ENCODE data around the gene PHACTR1. TPM values are rescaled to one million over a fixed set of nuclear protein-coding genes. Genes with fewer than 3 reads are reported as not detected.

Gene PHACTR1
- polyA plus RNA-seq, 1 donor: 20.1 TPM

- DNase-seq: no peak
Observed at GRCh38 chr6:12849809-12850198, 133.2 kb downstream of the PHACTR1 start.

- DNase-seq: no peak
Observed at GRCh38 chr6:12851123-12851695, 134.6 kb downstream of the PHACTR1 start.

DNA sequence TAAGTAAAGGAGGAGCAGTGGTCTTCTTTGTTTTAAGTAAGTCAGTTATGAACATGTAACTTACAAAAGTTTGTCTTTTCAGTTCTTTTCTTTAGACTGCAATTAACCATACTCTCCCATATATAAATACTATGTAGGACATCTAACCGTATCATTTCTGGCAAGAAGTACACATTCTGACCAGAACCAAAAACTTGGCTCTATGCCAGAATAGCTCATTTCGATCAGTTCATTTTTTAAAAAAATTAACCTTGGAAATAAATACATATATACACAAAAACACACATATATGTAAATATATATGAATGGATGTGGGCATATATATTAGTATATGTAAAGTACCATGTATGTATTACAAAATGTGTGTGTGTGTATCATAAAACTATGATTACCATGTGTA, 145.0 kb downstream of the PHACTR1 start:
- DNase-seq: no peak

- DNase-seq: no peak
Observed at GRCh38 chr6:12865117-12865516, 148.6 kb downstream of the PHACTR1 start.

DNA sequence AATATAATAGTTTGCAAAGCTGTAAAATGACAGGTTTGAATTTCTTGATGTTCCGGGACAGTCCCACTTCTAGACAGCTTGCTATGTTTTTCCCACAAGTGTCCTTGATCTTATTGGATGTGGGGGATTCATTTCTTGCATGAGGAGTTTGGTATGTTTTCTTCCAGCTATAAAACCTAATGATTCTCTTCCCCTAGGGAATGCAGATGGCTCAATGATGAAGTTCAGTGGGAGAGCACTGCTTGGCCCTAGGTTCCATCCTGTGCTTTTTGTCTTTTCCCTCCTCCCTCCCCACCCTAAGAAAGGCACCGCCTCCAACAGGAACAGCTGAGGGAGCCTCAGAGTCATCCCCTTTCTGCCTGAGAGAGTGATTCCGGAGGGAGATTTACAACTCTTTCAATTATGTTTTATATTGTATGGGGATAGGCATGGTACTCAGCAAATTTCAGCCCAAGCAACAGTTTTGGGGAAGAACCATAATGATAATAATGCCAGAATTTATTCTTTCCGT, 149.2 kb downstream of the PHACTR1 start:
- DNase-seq: no peak

DNA sequence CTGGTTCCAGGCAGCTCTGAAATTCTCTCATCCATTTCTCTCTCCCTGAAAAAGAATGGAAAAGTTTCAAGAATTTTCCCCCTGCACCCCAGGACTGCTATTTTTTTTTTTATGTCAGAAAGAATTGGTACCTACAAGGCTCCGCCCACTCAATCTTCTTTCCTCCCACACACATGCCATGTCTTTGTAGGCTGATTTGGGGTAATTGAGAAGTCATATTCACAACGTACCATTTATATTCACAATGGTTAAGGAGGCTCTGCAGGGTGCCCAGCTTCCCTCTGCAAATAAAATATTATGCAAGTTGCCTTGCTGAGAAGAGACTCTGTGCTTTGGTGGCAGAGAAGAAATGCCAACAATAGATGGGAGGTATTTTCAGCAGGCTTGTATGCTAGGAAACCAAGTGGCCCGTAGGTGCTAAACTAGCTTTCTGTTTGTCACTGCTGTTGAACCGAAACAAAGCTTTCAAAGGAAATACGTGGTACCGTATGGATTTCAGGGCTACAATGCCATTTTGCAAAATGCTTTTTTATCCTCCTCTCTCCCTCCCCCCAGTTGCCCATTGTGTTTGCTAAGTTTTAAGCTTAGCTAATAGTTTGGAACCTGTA, 150.0 kb downstream of the PHACTR1 start:
- DNase-seq: no peak

DNA sequence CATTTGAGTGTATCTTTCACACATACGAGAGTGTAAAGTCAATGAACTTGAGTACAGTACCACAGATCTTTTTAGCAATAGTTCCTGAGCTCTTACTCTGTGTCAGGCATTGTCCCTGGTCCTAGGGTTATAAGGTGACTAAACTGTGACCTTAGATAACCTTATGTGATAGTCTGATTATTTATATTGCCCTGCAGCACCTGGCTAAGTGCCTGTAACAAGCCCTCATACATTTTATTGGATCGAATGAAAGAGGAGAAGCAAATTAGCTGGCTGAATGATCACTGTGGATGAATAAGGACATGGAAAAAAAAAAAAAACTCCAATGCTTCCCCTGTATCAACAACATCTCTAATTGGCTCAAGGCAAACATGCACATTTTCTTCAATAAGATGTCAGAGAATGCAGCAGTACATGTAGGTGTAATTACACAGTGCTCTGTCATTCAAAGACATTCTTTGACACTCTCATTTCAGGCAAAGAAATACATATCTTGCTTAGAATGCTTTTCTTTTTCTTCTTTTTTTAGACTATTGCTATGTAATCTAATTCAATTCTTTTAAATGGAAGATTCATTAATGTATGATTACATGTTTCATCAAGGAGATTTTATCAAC, 153.4 kb downstream of the PHACTR1 start:
- DNase-seq: no peak

DNA sequence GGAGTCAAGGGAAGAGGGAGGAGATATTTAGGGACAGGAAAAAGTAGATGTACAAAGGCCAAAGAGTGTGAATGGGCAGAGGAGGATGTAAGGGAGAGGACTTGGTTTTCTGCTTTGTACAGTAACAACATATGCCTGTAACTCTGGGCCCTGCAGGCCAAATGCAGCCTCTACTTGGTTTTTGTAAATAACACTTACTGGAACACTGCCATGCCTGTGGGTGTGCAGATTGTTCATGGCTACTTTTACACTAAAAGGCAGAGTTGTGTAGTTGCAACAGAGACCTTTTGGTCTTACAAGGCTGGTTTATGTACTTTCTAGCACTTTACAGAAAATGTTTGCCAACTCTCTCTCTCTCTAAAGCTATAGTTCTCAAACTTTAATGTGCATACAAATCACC, 157.1 kb downstream of the PHACTR1 start:
- DNase-seq: no peak

DNA sequence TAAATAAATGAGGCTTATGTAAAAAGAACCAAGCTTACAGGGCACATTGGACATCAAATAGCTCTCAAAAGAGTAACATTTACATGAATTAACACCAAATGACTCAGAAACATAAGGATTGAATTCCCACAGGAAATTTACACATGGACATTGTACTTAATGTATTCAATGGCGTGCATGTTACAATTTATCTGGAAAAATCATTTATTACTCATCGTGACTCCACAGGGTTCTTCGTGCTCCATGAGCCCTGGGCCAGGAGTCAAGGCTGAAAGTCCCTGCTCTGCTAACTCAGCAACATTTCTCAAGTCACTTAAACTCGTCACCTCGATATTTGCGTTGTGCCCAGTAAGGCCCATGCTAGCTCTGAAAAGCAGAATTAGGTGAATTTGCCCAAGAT, 158.5 kb downstream of the PHACTR1 start:
- no peak for DNase-seq

DNA sequence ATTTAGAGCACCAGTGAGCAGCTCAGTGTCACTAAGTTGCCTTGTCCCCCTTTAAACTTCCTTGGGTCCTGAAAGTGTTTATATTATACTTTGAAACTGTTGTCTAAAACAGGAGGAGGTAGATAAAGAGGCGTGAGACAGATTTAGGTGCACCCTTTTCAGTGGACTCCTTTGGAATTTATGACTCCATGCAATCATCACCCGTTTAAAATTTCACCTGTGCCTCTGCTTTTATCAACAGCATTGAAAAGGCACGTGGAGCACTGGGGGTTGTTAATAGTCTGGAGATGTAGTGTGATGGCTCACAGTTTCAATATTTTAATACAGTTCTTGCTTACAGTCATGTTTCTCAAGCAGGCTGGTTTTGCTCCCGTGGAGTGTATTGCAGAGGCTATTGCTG, 162.2 kb downstream of the PHACTR1 start:
- no peak for DNase-seq

GRCh38 chr6:12882761-12883290, 166.3 kb downstream of the PHACTR1 start:
- DNase-seq: no peak

DNA sequence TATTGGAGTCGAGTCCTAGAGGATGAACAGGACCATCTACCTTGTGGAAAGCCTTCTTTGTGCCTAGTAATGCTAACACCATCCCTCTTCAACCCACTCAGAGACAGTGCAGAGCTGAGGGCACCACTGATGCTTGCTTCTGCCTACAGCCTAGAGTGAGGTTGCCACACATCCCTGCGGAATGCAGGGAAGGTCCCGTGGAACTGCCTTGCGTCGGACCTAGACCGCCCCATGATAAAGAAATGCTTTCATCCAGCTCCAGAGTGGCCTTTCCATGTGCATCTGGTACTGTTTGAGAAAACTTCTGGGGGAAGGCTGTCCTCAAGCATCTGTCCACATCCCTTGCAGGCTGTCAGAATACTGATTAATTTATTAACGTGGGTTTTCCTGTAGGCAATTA, 168.4 kb downstream of the PHACTR1 start:
- no peak for DNase-seq

DNA sequence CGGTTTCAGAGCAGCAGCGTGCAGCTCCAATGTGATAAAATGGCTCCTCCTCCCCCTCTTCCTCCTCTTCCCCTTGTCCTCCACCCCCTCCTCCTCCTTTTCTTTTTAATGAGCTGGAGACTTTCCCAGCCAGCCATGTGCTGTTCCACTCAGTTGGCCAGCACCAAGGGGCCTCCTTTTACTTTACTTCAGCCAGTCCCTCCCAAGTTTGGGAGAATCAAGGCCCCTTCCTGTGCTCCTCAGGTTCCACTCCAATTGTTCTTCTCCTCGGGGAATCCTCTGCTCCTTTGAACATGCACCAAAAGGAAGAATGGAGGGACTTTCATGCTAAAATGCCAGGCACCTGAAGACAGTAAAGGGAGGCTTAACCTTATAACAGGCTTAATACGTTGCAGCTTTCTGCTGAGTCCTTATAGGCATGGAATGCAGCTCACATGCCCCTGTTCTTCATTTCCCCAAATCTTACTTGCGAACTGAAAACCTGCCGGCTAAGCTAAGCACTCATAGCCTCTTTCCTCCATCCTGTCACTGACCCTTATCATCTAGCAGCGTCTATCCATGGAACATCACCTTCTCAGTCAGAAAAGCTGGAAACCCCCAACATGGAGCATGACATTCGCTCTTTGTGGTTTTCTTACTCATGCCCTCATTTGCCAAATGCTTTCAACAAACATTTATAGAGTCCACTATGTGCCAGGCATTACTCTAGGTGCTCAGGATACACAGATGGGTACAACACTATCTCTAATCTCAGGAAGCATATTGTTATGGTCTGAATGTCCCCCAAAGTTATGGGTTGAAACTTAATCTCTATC, 170.6 kb downstream of the PHACTR1 start:
- DNase-seq: no peak

DNA sequence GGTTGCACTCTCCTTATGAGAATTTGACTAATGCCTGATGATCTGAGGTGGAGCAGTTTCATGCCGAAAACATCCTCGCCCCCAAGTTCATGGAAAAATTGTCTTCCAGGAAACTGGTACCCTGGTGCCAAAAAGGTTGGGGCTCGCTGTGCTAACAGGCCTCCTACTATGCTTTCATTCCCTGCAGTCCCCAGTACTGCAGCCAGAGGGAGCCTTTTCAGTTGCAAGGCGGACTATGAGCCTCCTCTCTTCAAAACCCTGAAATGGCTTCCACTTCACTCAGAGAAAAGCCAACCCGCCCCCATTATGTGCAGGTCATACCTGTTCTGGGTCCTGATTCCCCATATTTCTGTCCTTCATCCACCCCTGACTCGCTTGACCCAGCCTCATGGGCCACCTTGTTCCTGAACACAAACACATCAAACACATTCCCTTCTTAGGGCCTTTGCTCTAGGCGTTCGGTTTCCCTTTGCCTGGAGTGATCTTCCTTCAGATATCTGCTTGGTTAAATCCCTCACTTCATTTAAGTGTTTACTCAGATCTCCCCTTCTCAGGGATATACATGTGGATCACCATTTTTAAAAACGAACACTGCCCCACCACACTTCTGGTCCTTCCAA, 173.7 kb downstream of the PHACTR1 start:
- DNase-seq: no peak

GRCh38 chr6:12891595-12891994, 175.0 kb downstream of the PHACTR1 start:
- no peak for DNase-seq

GRCh38 chr6:12892151-12892550, 175.6 kb downstream of the PHACTR1 start:
- no peak for DNase-seq

GRCh38 chr6:12893036-12893435, 176.5 kb downstream of the PHACTR1 start:
- no peak for DNase-seq

DNA sequence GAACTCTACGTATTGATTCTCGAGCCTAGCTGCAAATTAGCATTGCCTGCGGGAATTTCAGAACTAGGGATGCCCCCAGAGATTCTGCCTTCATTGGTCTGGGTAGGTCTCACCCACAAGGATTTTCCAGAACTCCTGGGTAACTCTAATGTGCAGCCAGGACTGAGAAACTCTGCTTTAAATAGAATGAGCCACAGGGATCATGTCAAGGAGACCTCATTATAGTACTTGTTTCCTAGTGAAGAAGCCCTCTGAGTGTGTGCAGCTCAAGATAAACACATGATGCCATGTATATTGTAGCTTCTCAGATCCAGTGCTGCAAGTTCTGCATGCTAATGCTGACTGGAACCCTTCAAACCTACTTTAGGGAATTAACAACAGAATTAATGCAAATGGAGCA, 179.2 kb downstream of the PHACTR1 start:
- DNase-seq: no peak

- DNase-seq: no peak
Observed at GRCh38 chr6:12896208-12896733, 179.7 kb downstream of the PHACTR1 start.

DNA sequence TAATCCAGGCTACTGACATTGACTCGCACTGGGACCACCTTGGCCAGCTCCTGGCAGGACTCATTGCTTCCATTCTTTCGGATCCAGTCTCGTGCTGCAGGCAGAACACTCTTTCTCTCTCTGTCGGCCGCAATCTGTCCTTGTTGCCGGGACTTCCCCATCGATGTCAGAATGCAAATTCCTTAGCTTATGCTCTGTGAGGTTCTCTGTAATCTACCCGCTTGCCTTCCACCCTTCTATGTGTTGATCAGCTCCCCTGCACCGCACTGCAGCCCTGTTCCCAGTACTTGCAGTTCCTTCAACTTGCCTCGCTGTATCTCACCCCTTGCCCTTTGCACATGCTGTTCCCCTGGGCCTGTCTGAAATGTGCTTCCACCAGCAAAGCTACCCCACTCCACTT, 182.0 kb downstream of the PHACTR1 start:
- no peak for DNase-seq

DNA sequence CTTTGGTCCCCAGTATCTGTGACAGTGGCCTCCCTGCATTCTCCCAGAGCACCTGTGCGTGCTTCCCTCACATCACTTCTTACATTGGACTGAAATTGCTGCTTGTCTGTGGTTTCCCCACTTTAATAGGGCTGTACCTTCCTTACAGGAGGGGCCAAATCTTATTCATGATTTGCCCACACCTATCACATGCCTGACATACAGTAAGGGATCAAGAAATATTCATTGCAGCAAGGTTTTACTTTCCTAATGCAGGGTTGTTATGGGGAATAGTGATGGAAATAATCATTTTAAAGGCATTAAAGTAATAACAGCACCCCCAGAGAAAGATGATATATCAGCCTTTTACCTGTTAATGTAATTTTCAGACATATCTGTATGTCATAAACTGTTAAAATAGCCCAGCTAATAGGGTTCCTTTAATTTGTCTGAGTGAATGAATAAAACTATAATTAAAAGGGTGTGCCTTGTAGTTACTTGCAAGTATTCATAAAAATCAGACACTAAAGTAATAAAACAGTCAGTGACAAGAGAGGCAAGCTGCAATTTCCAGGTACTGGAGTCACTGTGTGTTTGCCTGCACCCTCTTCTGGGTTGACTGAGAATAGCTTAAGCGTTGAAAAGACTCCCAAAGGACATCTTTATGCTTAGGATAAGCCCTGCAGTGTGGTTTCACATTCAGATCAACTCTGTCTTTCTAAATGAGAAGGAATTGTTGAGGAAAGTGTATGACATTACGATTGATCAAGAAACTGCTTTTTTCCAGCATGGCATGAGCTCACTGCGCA, 182.7 kb downstream of the PHACTR1 start:
- DNase-seq: no peak
